GM18907 (cell line): ENCODE data around the gene UBE2G2.

Experiments used
- ATAC-seq: cut with Tn5 transposase; IDR thresholded peaks from one replicate; pipeline ENCODE4 v1.9.1; 2021; ENCODE audit warnings: mild to moderate bottlenecking, moderate library complexity; ENCODE audit not compliant: unreplicated experiment

The UBE2G2 gene

GRCh38 chr21:44732956-44733355 is 68.7 kb downstream of the UBE2G2 start:
- ATAC-seq: no peak

GRCh38 chr21:44732263-44732662 is 69.4 kb downstream of the UBE2G2 start:
- ATAC-seq: no peak

GRCh38 chr21:44730951-44731579 is 70.6 kb downstream of the UBE2G2 start:
- no peak for ATAC-seq

GRCh38 chr21:44730028-44730395 is 71.6 kb downstream of the UBE2G2 start:
- ATAC-seq: no peak

- no peak for ATAC-seq
Measured at GRCh38 chr21:44729336-44730027, 72.1 kb downstream of the UBE2G2 start.

- ATAC-seq: no peak
Measured at GRCh38 chr21:44728716-44729115, 72.9 kb downstream of the UBE2G2 start.

GRCh38 chr21:44727757-44728156 is 73.9 kb downstream of the UBE2G2 start:
- ATAC-seq: no peak

GRCh38 chr21:44727321-44727720 is 74.3 kb downstream of the UBE2G2 start:
- no peak for ATAC-seq

GRCh38 chr21:44726826-44727225 is 74.8 kb downstream of the UBE2G2 start:
- no peak for ATAC-seq

GRCh38 chr21:44724926-44725325 is 76.7 kb downstream of the UBE2G2 start:
- ATAC-seq: no peak

- no peak for ATAC-seq
Measured at GRCh38 chr21:44724196-44724595, 77.4 kb downstream of the UBE2G2 start.

- no peak for ATAC-seq
Measured at GRCh38 chr21:44723177-44724131, 78.2 kb downstream of the UBE2G2 start.

GRCh38 chr21:44722731-44723130 is 78.9 kb downstream of the UBE2G2 start:
- no peak for ATAC-seq

GRCh38 chr21:44720170-44720569 is 81.5 kb downstream of the UBE2G2 start:
- ATAC-seq: no peak
